GM23338 (cell line): ENCODE results near the gene LRRC10B. TPM values are rescaled to one million over a fixed set of nuclear protein-coding genes. Genes with fewer than 3 reads are reported as not detected.

ENCODE experiments used
- ATAC-seq: fragments of 200-7000 bp; cut with Tn5 transposase; 3 replicates; pipeline ENCODE4 v1.9.1; 2020
- DNase-seq: peaks from one replicate; pipeline ENCODE4 v3.0.0-alpha.2; 2015; ENCODE audit warnings: low spot score
- H2AFZ ChIP-seq: fragments of 200-600 bp; sonication (generic); 2 replicates; pipeline ENCODE4 v1.8.0; 2016; ENCODE audit warnings: antibody characterized with exemption, mild to moderate bottlenecking, moderate library complexity
- H3F3A ChIP-seq: fragments of 200-600 bp; sonication (generic); replicated peaks from 2 replicates; pipeline ENCODE4 v1.8.0; 2017; ENCODE audit warnings: antibody characterized with exemption, mixed run types, low read depth
- H3K27ac ChIP-seq: fragments of 200-600 bp; sonication (generic); 2 replicates; pipeline ENCODE4 v1.6.1; 2016; ENCODE audit warnings: low read depth
- H3K27me3 ChIP-seq: fragments of 200-600 bp; sonication (generic); 2 replicates; pipeline ENCODE4 v1.8.0; 2016; ENCODE audit warnings: mild to moderate bottlenecking, mixed run types, moderate library complexity; ENCODE audit not compliant: insufficient read depth
- H3K36me3 ChIP-seq: fragments of 200-600 bp; sonication (generic); 2 replicates; pipeline ENCODE4 v1.8.0; 2016; ENCODE audit warnings: mild to moderate bottlenecking; ENCODE audit not compliant: insufficient read depth
- H3K4me1 ChIP-seq: fragments of 200-600 bp; sonication (generic); 2 replicates; pipeline ENCODE4 v1.8.0; 2016; ENCODE audit warnings: mild to moderate bottlenecking, moderate library complexity; ENCODE audit not compliant: insufficient read depth
- H3K4me2 ChIP-seq: fragments of 200-600 bp; sonication (generic); 2 replicates; pipeline ENCODE4 v1.7.1; 2017; ENCODE audit warnings: mixed run types
- H3K4me3 ChIP-seq: fragments of 200-600 bp; sonication (generic); 2 replicates; pipeline ENCODE4 v1.6.1; 2016; ENCODE audit warnings: mixed run types
- H3K79me2 ChIP-seq: fragments of 200-600 bp; sonication (generic); replicated peaks from 2 replicates; pipeline ENCODE4 v1.8.0; 2017; ENCODE audit warnings: mild to moderate bottlenecking; ENCODE audit not compliant: insufficient read depth
- H3K9me2 ChIP-seq: fragments of 200-600 bp; sonication (generic); 2 replicates; pipeline ENCODE4 v1.8.0; 2017; ENCODE audit not compliant: insufficient read depth
- H4K20me1 ChIP-seq: fragments of 200-600 bp; sonication (generic); replicated peaks from 2 replicates; pipeline ENCODE4 v1.8.0; 2017; ENCODE audit warnings: mild to moderate bottlenecking; ENCODE audit not compliant: insufficient read depth
- H3K27ac Mint-ChIP-seq: 2 replicates; pipeline ENCODE4 v1.8.0; 2020; ENCODE audit warnings: inconsistent platforms, mild to moderate bottlenecking, moderate library complexity, mixed read lengths
- H3K27me3 Mint-ChIP-seq: 3 replicates; pipeline ENCODE4 v1.8.0; 2022; ENCODE audit warnings: low read depth, mild to moderate bottlenecking, moderate library complexity, mixed read lengths, inconsistent platforms; ENCODE audit not compliant: insufficient read depth, poor library complexity
- H3K36me3 Mint-ChIP-seq: 3 replicates; pipeline ENCODE4 v1.8.0; 2021; ENCODE audit warnings: low read depth, mild to moderate bottlenecking, inconsistent platforms, moderate library complexity, mixed read lengths
- H3K4me1 Mint-ChIP-seq: 3 replicates; pipeline ENCODE4 v1.8.0; 2020; ENCODE audit warnings: mild to moderate bottlenecking, inconsistent platforms, mixed read lengths
- H3K4me3 Mint-ChIP-seq: 3 replicates; pipeline ENCODE4 v1.8.0; 2021; ENCODE audit warnings: moderate library complexity, mild to moderate bottlenecking, inconsistent platforms, mixed read lengths
- H3K9me3 Mint-ChIP-seq: 3 replicates; pipeline ENCODE4 v1.8.0; 2020; ENCODE audit warnings: moderate library complexity, mild to moderate bottlenecking, inconsistent platforms, mixed read lengths
- CREB1 ChIP-seq: fragments of 250-450 bp; sonication (Bioruptor Pico); IDR thresholded peaks from 2 replicates; pipeline ENCODE4 v1.5.0; 2020; ENCODE audit warnings: low read depth, mild to moderate bottlenecking, moderate library complexity
- CTCF ChIP-seq, 2 experiments: fragments of 200-600 bp in 1 of 2; sonication (generic) in 1 of 2; conservative IDR thresholded peaks; 2 replicates each; pipeline versions ENCODE4 v1.5.1 to v1.6.1; 2016 to 2017; ENCODE audit warnings: antibody characterized with exemption in 2 of 2, low read depth in 2 of 2, mild to moderate bottlenecking in 2 of 2, moderate library complexity in 1 of 2
- ETS1 ChIP-seq: IDR thresholded peaks from 2 replicates; pipeline ENCODE4 v1.6.1; 2016; ENCODE audit warnings: antibody characterized with exemption
- EZH2 ChIP-seq: fragments of 200-600 bp; sonication (generic); IDR thresholded peaks from one replicate; pipeline ENCODE4 v1.8.0; 2017; ENCODE audit warnings: antibody characterized with exemption, mild to moderate bottlenecking, low read depth; ENCODE audit not compliant: unreplicated experiment
- JUNB ChIP-seq: IDR thresholded peaks from one replicate; pipeline ENCODE4 v1.6.1; 2016; ENCODE audit warnings: antibody characterized with exemption; ENCODE audit not compliant: unreplicated experiment
- NANOG ChIP-seq: IDR thresholded peaks from 2 replicates; pipeline ENCODE4 v1.6.1; 2016; ENCODE audit warnings: antibody characterized with exemption, borderline replicate concordance
- POLR2AphosphoS5 ChIP-seq: IDR thresholded peaks from 2 replicates; pipeline ENCODE4 v1.6.1; 2016; ENCODE audit warnings: antibody characterized with exemption, low read depth
- STAT1 ChIP-seq: IDR thresholded peaks from one replicate; pipeline ENCODE4 v1.6.1; 2016; ENCODE audit warnings: antibody characterized with exemption; ENCODE audit not compliant: unreplicated experiment
- ZNF114 ChIP-seq: fragments of 250-450 bp; sonication (Bioruptor Pico); IDR thresholded peaks from 2 replicates; pipeline ENCODE4 v1.5.0; 2020; ENCODE audit warnings: mild to moderate bottlenecking, moderate library complexity
- ZNF331 ChIP-seq: fragments of 250-450 bp; sonication (Bioruptor Pico); IDR thresholded peaks from 2 replicates; pipeline ENCODE4 v1.5.0; 2020; ENCODE audit warnings: low read depth, mild to moderate bottlenecking, moderate library complexity
- ZNF462 ChIP-seq: fragments of 250-450 bp; sonication (Bioruptor Pico); IDR thresholded peaks from 2 replicates; pipeline ENCODE4 v1.5.0; 2020; ENCODE audit warnings: mild to moderate bottlenecking, moderate library complexity
- polyA plus RNA-seq: library from polyadenylated mRNA; unstranded; fragments of >200 nt; fragmentation: Nextera tagmentation; extraction: Ambion mirVana; gene quantifications from 2 replicates; pipeline ENCODE4 v1.2.1, GENCODE V29; 2016
- total RNA-seq: library from RNA; depleted of rRNA; stranded (reverse); fragments of >200 nt; shearing (Covaris generic); gene quantifications from 2 replicates; pipeline ENCODE4 v1.2.3, GENCODE V29; 2014

The LRRC10B gene
- total and polyA plus RNA-seq, 2 experiments from 2014 or later, result 0.47 to 1.6 TPM

GRCh38 chr11:61555978-61556377 is 47.4 kb downstream of the LRRC10B start:
- Histone ChIP-seq H3K4me1 (peaks cover 10% of the 10 kb centered on the region; the same call in 1 of the 2 replicates), H4K20me1 (no peaks in the 10 kb centered on the region), H3K9me2 (no peaks in the 10 kb centered on the region), H3K4me3 (peak overlapping the region; percentile 71), H3K27me3 (peaks cover 17% of the 10 kb centered on the region), H3K27ac (no peak overlapping the region), H3K36me3 (no peaks in the 10 kb centered on the region), H3K79me2 (no peaks in the 10 kb centered on the region), H3K4me2 (peak overlapping the region; percentile 91), H3F3A (no peaks in the 10 kb centered on the region), H2AFZ (peak overlapping the region; percentile 93; the same call in 1 of the 2 replicates)
- Mint-ChIP-seq H3K27me3 (peaks cover 39% of the 10 kb centered on the region), H3K36me3 (no peaks in the 10 kb centered on the region; the same call in 2 of the 3 replicates), H3K27ac (no peak overlapping the region), H3K4me3 (peak overlapping the region; percentile 72), H3K4me1 (peaks cover 49% of the 10 kb centered on the region), H3K9me3 (no peaks in the 10 kb centered on the region; the same call in 2 of the 3 replicates)
- no peak for ATAC-seq
- DNase-seq, result no peak
- TF ChIP-seq STAT1 (no peak), CTCF (conservative IDR thresholded peaks at IDR 0.05; ENCODE audit: low read depth in 2 of 2) (no peak), JUNB (no peak), ZNF331 (CRISPR knock-in tag) (no peak), ZNF462 (CRISPR knock-in tag) (no peak), NANOG (no peak), CREB1 (CRISPR knock-in tag) (no peak), POLR2AphosphoS5 (no peak), EZH2 (no peak), ZNF114 (CRISPR knock-in tag) (no peak), ETS1 (no peak)
